SK-N-MC (cell line): ENCODE data around the gene SLC9A4.

Experiments
- DNase-seq: peaks from one replicate; pipeline ENCODE4 v3.0.0-alpha.2; 2011; ENCODE audit warnings: low read depth, low spot score
- H3K27ac ChIP-seq: fragments of 200-600 bp; sonication (generic); 2 replicates; pipeline ENCODE4 v1.5.1; 2016; ENCODE audit warnings: mixed run types
- H3K36me3 ChIP-seq: fragments of 200-600 bp; sonication (generic); 2 replicates; pipeline ENCODE4 v1.6.1; 2017; ENCODE audit warnings: antibody characterized with exemption, low read length, mixed read lengths; ENCODE audit not compliant: insufficient read depth
- H3K4me3 ChIP-seq: fragments of 200-600 bp; sonication (generic); 2 replicates; pipeline ENCODE4 v1.5.1; 2016
- H3K9ac ChIP-seq: fragments of 200-600 bp; sonication (generic); 2 replicates; pipeline ENCODE4 v1.8.0; 2017; ENCODE audit warnings: mixed run types, mixed read lengths; ENCODE audit not compliant: insufficient read length
- H3K9me3 ChIP-seq: fragments of 200-600 bp; sonication (generic); 2 replicates; pipeline ENCODE4 v1.6.1; 2017; ENCODE audit warnings: low read depth, mild to moderate bottlenecking, antibody characterized with exemption, low read length, moderate library complexity, mixed read lengths
- EZH2 ChIP-seq: fragments of 200-600 bp; sonication (generic); IDR thresholded peaks from one replicate; pipeline ENCODE4 v1.6.1; 2017; ENCODE audit warnings: antibody characterized with exemption
- FOXP2 ChIP-seq: optimal IDR thresholded peaks from 2 replicates; pipeline ENCODE3; 2011; ENCODE audit warnings: mild to moderate bottlenecking, moderate library complexity; ENCODE audit not compliant: insufficient read depth; ENCODE audit errors: extremely low read length, control extremely low read depth
- POLR2AphosphoS5 ChIP-seq: IDR thresholded peaks from 2 replicates; pipeline ENCODE4 v1.6.1; 2012; ENCODE audit warnings: mild to moderate bottlenecking, low read depth, low read length, borderline replicate concordance

The SLC9A4 gene

GRCh38 chr2:102499558-102499957 lies 26.5 kb downstream of the SLC9A4 start:
- H3K27ac ChIP-seq = no peak overlapping the region
- DNase-seq = no peak
- no peak overlapping the region for H3K9ac ChIP-seq
- H3K9me3 ChIP-seq = no peaks in the 10 kb centered on the region
- H3K36me3 ChIP-seq = no peaks in the 10 kb centered on the region
- H3K4me3 ChIP-seq = no peak overlapping the region
- TF ChIP-seq EZH2 = no peak
- TF ChIP-seq FOXP2 = no peak

- DNase-seq = no peak
- Histone ChIP-seq H3K9ac (no peak overlapping the region), H3K9me3 (no peaks in the 10 kb centered on the region), H3K4me3 (no peak overlapping the region), H3K27ac (no peak overlapping the region), H3K36me3 (no peaks in the 10 kb centered on the region)
- TF ChIP-seq EZH2 (no peak), POLR2AphosphoS5 (no peak), FOXP2 (no peak)
Observed at GRCh38 chr2:102502576-102502975, 29.6 kb downstream of the SLC9A4 start.

GRCh38 chr2:102504833-102505232 lies 31.8 kb downstream of the SLC9A4 start:
- no peak overlapping the region for H3K9ac ChIP-seq

DNA sequence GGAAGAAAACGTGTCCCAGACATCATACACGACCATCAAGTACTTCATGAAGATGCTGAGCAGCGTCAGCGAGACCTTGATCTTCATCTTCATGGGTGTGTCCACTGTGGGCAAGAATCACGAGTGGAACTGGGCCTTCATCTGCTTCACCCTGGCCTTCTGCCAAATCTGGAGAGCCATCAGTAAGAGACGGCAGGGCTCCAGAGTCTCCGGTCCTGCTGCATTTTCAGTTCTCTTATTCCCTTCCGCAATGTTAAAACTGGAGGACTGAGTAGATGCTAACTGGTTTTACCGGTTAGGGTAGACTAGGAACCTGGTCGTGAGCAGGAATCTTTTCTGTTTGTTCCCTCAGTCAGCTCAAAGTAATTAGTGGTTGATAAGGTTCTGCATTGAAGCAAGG lies 32.3 kb downstream of the SLC9A4 start:
- no peak for DNase-seq
- no peak for TF ChIP-seq FOXP2
- TF ChIP-seq POLR2AphosphoS5 = no peak
- no peak for TF ChIP-seq EZH2
- Histone ChIP-seq H3K36me3 (no peaks in the 10 kb centered on the region), H3K27ac (no peak overlapping the region), H3K9me3 (no peaks in the 10 kb centered on the region), H3K4me3 (no peak overlapping the region), H3K9ac (no peak overlapping the region)

More at GRCh38 chr2:102504833-102505232, 31.8 kb downstream of the SLC9A4 start:
- H3K9me3 ChIP-seq = no peaks in the 10 kb centered on the region
- H3K36me3 ChIP-seq = no peaks in the 10 kb centered on the region
- no peak overlapping the region for H3K27ac ChIP-seq
- no peak overlapping the region for H3K4me3 ChIP-seq
- TF ChIP-seq POLR2AphosphoS5 = no peak
- no peak for TF ChIP-seq FOXP2
- TF ChIP-seq EZH2 = no peak
- no peak for DNase-seq

- TF ChIP-seq POLR2AphosphoS5 = no peak
- no peak for TF ChIP-seq FOXP2
- TF ChIP-seq EZH2 = no peak
- Histone ChIP-seq H3K36me3 (no peaks in the 10 kb centered on the region), H3K9ac (no peak overlapping the region), H3K4me3 (no peak overlapping the region), H3K27ac (no peak overlapping the region), H3K9me3 (no peaks in the 10 kb centered on the region)
- DNase-seq = no peak
Observed at GRCh38 chr2:102506743-102507142, 33.7 kb downstream of the SLC9A4 start.

GRCh38 chr2:102508863-102509262 lies 35.8 kb downstream of the SLC9A4 start:
- DNase-seq = no peak
- H3K4me3 ChIP-seq = no peak overlapping the region
- H3K27ac ChIP-seq = no peak overlapping the region
- TF ChIP-seq POLR2AphosphoS5 (no peak), EZH2 (no peak), FOXP2 (no peak)
- H3K9ac ChIP-seq = no peak overlapping the region
- H3K36me3 ChIP-seq = no peaks in the 10 kb centered on the region
- no peaks in the 10 kb centered on the region for H3K9me3 ChIP-seq

- H3K9me3 ChIP-seq = no peaks in the 10 kb centered on the region
- TF ChIP-seq FOXP2 = no peak
- no peak for TF ChIP-seq EZH2
- TF ChIP-seq POLR2AphosphoS5 = no peak
- H3K27ac ChIP-seq = no peak overlapping the region
- no peaks in the 10 kb centered on the region for H3K36me3 ChIP-seq
- no peak overlapping the region for H3K4me3 ChIP-seq
- H3K9ac ChIP-seq = no peak overlapping the region
- no peak for DNase-seq
Observed at GRCh38 chr2:102509749-102510148, 36.7 kb downstream of the SLC9A4 start.

DNA sequence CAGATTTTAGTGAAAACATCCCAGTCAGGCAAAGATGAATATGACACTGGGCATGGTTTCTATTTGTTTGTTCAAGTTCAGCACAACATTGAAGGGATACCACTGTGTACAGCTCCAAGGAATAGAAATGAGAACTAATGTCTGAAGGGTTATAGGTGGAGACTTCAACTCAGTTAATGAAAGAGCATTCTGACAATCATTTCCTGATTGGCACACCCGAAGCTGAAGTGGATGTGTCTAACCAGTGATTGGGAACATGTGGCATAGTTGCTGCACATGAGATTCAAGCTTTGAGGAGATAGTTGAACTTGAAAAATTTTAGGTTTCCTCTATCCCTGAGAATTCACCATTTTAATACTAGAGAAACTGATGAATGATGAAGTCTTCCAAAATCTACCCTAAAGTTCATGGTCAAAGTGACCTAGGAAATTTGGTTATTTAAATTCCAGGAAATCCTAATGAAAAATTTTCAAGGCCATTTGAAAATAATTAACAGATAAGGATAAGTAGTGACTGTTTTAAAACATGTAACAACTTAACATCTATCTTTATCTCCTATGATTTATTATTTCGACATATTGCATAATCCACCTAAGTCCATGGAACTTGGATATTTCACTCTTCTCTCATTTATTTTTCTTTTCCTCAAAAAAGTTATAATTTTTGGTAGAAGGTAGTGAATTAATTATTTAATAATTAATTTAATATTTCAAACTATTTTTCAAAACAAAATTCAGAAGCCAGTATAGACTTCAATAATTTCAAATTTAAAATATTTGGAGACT lies 38.0 kb downstream of the SLC9A4 start:
- H3K9me3 ChIP-seq = no peaks in the 10 kb centered on the region
- H3K27ac ChIP-seq = no peak overlapping the region
- no peak overlapping the region for H3K9ac ChIP-seq
- H3K4me3 ChIP-seq = no peak overlapping the region
- no peak for TF ChIP-seq EZH2
- TF ChIP-seq POLR2AphosphoS5 = no peak
- TF ChIP-seq FOXP2 = no peak
- DNase-seq = no peak
- no peaks in the 10 kb centered on the region for H3K36me3 ChIP-seq

DNA sequence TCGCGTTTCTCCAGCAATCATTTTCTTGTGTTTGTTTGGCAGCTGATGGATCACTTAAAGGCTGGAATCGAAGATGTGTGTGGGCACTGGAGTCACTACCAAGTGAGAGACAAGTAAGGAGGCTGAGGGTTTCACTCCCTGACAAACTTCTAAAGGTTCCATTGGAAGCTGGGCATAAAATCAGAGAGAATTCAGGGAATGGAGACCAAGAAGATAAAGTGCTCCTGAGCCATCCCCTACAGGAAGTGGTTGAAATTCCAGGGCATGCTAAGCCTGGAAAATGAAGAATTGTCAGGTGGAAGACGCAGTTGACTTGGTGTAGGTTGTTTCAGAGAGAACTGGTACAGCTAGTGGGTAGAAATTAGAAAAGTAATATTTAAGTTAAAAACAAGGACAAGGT lies 39.1 kb downstream of the SLC9A4 start:
- no peak overlapping the region for H3K9ac ChIP-seq
- no peak for DNase-seq
- TF ChIP-seq FOXP2 (no peak), POLR2AphosphoS5 (no peak), EZH2 (no peak)

More for the DNA sequence above, 39.1 kb downstream of the SLC9A4 start:
- H3K36me3 ChIP-seq = no peaks in the 10 kb centered on the region
- H3K9me3 ChIP-seq = no peaks in the 10 kb centered on the region
- H3K27ac ChIP-seq = no peak overlapping the region
- H3K4me3 ChIP-seq = no peak overlapping the region
